Midbrain (tissue), 1 donor: Measurements from ENCODE around the gene DNAJB7.
"Not testable (repeated sequence)": the region's sequence is repeated elsewhere in the genome, so short reads cannot be mapped to it uniquely, and the experiment has no call there.

Source experiments
- DNase-seq: peaks from one replicate; lab custom pipeline; 2025; lab: John Stamatoyannopoulos, UW

The DNAJB7 gene

DNA sequence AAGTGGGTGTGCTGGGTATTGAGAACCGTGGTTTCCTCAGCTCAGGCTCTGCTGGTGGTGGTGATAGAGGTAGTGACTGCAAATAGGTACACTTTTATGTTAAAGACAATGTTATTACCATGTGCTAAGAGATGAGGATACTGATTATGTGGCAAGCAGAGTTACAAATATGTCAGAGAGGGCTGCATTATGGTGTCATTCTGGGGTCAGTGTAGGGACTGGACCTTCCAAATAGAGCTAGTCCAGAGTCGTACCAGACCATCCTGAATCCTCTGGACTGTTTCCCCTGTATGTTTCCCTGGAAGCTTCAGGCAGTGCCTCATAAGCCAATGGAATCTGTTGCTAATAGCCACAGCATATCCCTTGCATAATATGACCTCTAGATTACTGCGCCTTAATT, at the start of gene DNAJB7:
Gene DNAJB7 (minus strand): TSS at position 101 of the 400 bp plus-strand sequence. CDS start 119 bp downstream, outside the sequence.
- no peak for DNase-seq

DNA sequence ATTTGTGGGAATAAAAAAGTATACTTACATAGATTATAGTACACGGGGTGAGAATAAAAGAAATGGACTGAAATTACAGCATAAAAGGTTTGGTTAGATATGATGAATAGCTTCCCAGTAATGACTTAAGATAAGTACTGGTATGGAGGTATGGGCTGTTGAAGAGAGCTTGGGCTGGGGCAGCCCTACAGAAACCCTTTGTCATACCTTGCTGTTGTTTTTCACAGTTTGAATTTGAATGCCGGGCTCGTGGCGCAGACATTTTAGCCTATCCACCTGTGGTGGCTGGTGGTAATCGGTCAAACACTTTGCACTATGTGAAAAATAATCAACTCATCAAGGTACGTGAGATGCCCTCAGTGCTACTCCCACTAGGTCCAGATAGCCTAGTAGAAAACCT, 47.0 kb upstream of the DNAJB7 start:
- no peak for DNase-seq

DNA sequence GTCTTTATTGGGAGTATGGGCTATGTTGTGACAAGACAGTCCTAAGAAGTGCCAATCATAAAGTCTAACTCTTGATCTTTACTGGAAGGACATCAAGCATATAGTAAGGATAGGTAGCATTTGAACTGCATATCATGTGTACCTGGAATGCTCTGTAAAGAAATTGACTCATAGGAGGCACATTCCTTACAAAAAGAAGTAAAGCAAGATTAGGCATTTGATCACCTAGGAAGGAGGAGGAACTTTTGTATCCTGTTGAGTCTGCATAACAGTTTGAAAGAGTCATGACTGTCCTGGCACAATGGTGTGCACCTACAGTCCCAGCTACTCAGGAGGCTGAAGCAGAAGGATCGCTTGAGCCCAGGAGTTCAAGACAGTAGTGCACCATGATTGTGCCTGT, 42.2 kb upstream of the DNAJB7 start:
- no peak for DNase-seq

DNA sequence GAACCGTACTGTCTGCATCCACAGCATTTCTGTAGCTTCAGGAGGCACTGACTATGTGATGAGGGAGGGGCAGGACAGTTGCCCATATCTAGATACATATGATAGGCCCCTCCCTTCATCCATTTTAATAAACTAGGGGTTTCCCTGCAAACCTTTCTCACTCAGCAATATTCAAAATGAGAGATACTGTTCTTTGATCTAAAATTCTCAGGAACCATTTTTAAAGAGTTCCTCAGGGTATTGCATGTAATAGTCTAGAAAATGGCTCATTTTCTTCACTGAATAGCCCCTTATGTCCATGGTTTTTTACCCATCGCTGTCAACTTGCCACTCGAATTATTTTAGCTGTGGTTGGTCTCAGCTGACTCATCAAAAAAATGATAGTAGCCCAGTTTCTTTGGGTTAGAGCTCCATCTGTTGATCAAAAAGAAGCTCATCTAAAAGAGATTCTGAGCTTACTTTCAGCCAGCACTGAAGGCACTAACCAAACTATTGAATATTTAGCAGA, 37.0 kb upstream of the DNAJB7 start:
- DNase-seq = peak; percentile 65

DNA sequence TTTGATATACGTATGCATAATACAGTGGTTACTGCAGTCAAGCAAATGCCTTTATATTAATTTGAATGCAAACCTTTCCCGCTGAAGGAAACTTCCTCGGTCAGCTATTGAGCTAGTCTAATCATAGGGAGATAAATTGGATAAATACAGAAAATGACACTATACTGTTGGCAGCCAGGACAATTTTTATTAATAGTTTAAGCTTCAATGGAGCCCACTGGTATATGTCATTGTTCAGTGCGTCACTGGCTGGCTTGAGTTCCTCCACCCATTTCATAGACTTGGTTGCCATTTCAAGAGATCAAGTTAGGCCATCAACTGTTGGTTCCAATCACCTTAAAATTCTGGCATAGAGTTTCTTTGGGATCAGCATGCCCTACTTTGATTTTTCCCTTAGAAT, 32.5 kb upstream of the DNAJB7 start:
- no peak for DNase-seq

DNA sequence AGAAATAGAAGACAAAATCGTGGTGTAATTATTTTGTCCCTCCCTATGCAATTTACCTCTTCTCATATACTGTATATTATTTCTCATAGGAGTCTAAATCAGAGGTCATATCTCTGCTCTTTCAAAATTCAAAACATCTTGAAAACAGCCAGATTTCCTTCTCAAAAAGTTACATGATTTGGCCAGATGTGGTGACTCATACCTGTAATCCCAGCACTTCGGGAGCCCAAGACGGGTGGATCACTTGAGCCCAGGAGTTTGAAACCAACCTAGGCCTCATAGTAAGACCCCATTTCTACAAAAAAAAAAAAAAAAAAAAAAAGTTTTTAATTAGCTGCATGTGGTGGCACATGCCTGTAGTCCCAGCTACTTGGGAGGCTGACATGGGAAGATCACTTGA, 29.0 kb upstream of the DNAJB7 start:
- no peak for DNase-seq

DNA sequence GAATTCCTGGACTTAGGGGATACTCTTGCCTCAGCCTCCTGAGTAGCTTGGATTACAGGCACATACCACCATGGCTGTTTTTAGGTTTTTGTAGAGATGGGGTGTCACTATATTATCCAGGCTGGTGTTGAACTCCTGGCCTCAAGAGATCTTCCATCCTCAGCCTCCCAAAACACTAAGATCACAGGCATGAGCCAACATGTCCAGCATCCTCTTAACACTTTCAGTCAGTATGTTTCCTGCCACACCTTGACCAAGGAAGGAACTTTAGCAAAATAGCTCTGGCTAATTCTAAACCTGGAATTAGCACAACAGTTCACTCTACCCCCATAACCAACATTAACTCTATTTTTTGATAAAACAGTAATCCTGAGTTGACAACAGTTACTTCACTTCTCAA, 27.2 kb upstream of the DNAJB7 start:
- DNase-seq = no peak

DNA sequence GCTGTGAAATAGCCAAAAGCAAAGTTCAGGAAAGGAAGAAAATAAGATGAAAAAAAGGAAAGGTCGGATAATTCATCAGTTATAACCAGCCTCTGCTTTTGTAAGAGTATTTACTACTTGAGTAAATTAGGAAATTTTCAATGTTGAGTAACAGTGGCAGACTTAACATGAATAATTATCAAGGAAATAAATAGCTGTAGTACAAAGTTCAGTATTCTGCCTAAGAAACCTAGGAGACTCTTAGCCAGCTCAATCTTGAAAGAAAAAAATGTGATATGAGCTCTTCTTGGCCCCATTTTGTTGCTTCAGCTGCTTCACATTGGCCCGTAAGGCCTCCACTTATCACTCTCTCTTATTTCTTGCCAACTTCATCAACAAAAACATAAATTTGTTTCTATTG, 17.0 kb upstream of the DNAJB7 start:
- no peak for DNase-seq

DNA sequence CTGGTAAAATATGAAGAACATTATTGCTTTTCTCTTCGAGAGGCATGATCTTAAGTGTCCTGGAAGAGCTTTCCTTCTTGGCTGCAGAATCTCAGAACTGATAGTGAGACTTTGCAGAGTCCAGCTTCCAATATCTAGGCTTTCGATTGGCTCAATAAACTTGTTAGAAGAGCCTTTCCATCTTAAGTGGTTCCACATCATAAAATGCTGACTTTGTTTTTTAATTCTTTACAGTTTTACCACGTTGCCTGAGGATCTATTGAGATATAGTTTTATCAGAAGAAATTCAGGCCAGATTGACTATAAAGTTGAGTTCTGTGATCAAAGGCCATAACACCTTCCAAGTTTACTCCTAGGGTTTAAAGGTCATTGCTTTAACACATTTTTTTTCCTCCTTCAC, 15.6 kb upstream of the DNAJB7 start:
- no peak for DNase-seq

DNA sequence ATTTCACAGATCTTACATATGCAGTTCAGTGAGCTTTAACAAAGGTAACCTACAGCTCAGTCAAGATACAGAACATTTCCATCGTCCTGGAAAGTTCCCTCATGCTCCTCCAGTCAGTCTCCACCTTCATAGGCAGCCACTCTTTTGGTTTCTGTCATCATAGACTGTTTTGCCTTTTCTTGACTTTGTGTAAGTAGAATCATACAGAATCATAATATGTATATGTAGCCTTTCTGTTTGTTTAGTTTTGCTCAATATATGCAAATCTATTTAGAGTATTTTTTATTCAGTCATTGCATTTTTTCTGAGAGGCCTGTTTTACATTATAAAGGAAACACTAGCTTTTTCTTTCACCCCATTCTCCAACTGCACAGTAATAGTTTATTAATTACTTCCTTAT, 15.0 kb upstream of the DNAJB7 start:
- no peak for DNase-seq

DNA sequence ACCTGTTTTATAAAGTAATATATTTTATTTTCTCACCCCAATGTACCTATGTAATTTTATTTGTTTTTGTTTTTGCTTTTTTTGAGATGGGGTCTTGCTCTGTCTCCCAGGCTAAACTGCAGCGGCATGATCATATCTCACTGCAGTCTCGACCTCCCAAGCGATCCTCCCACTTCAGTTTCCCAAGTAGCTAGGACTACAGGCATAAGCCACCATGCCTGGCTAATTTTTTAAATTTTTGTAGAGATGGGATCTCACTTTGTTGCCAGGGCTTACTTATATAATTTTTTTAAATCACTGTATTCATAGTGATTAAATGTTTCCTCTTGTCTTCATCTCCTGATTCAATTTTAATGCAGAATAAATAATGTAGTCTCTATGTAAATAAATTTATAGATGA, 13.2 kb upstream of the DNAJB7 start:
- no peak for DNase-seq

DNA sequence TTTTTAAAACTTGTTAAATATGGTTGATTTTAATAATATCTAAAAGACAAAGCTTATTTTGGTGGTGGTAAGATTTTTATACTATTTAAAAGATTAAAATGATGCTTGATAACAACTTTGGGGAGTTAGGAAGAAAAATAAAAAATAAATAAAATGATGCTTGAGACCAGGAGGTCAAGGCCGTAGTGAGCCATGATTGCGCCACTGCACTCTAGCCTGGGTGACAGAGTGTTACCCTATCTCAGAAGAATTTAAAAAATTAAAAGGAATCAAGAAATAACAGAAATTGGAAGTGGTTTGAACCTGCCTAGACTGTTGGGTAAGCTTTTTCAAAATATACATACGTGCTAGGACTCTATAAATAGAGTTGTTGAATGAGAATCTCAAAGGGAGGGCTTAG, 12.1 kb upstream of the DNAJB7 start:
- no peak for DNase-seq

DNA sequence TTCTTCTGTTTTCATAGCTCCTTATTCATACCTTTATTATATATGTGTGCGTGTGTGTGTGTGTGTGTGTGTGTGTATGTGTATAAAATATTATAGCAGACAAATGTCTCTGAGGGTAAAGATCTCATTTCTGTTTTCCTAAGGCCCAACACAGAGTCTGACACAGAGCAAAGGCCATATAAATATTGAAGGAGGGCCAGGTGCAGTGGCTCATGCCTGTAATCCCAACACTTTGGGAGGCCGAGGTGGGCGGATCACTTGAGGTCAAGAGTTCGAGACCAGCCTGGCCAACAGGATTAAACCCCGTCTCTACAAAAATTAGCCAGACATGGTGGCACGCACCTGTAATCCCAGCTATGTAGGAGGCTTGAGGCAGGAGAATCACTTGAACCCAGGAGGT, 6.5 kb upstream of the DNAJB7 start:
- not testable (repeated sequence) for DNase-seq

DNA sequence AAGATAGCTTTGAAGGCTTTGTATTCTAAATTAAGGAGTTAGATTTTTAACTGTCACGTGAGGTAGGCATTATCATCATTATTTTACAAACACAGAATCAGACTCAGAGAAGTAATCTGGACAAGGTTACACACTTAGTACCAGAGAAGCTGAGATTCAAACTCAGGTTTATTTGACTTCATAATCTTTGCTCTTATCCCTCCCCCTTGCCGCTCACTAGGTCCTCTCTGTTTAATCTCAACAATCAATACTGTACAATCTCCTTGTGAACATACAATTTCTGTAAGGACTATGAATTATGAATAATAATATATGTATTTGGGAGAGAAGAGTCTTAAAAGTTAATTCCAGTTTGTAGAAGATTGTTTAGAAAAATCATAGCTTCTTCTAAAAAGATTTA, 5.2 kb upstream of the DNAJB7 start:
- DNase-seq = no peak

DNA sequence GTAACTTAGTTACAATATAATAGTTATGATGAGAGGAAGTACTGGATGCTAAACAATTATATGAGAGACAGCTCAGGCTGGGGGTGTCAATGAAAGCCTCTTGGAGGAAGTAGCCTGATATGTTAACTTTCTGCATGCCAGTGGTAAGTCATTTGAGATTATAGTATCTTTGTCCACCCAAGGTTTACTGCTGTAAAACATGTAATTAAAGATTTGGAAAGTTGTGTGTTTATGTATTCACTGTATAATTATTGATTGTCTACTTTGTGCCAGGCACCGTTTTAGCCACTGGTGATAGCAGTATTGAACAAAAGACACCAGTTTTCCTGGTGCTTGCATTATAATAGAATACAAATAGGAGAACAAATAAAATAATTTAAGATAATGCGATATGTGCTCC, 624 bp upstream of the DNAJB7 start:
- DNase-seq = no peak

DNA sequence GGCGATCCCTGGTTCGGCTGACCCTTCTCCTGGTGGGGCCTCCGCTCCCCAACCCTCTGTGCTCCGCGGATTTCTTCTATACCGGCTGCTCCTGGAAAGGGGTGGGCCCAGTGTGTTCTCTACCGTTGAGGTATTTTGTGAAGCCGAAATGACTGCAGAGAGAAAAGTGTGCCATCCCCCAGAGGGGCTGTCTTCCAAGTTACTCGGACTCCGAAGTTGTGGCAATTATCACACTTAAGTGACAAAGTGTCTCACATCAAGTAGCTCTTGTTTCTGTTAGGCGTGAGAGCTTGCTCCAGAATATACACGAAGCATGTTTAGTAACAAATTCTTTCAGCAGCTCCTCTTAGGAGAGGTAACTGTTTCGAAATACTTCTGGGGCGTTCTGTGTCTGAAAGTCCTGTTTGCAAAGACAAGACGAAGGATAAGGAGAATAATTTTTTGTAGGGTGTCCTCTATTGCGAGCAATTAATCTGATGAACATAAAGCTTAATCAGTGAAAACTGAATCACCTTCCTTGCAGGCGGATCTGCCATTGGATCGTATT, 4.5 kb downstream of the DNAJB7 start:
- DNase-seq = no peak

DNA sequence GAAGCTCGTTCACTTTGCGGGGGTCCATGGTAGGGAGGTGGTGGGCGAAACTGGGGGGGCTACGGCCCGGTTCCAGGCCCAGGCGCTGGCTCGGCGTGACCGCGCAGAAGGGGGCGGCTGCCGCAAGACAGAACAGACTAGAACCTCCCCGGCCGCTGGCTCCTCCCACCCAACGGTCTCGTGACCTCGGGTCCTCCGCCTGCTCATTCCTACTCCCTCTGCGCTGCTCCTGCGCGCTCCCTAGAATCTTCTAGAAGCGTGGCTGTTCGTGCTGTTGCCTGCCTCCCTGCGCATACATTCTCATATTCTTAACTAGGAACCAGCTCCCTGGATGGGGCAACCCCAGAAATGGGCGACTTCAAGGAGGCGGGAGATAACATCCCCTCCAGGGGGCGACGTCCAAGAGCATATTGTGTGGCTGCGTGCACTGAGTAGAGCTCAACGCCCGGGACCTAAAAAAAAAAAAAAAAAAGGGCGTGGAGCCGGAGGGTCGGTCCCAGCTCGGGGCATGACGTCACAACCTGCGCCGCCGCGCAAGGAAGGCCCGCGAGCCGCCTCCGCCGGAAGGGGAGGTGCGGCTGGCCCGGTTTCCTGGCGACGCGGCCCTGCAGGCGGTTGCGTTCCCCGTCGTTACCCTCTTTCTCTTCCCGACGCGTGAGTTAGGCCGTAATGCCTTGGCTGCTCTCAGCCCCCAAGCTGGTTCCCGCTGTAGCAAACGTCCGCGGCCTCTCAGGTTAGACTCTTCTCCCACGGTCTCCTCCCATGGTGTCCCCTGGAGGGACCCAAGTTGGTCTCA, 5.2 kb downstream of the DNAJB7 start, which contains the start of the genes ST13 and XPNPEP3:
Gene ST13 (minus strand): TSS at position 127 of the 796 bp plus-strand sequence. CDS start 99 bp downstream, at position 28.
Gene XPNPEP3 (plus strand): TSS at position 636 of the 796 bp plus-strand sequence. CDS start 34 bp downstream, at position 670.
- DNase-seq = peak; percentile 96

DNA sequence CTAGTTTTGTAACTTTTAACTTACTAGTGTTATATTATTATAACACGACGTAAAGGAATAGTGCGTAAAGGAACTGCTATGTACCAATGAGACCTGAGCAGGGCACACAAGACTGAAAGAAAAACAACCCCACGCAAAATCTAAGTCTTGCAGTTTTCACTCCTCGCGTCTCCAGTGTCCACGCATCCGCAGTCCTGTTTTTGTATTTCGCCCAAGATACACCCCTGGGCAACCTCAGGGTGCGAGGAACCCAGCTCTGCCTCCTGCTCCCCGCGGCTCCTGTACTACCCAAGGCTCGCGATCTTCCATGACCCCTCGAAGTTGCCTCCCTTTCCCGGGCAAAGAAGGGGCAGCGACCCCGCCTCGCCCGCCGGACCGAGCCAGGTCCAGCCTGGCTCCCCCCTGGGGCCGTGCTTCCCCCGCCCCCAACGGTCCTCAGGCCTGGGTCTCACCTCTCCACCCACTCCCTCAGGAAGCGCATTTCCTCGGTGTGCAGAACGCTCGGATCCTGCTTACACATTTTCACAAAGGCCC, 5.9 kb downstream of the DNAJB7 start:
- DNase-seq = peak; percentile 43

DNA sequence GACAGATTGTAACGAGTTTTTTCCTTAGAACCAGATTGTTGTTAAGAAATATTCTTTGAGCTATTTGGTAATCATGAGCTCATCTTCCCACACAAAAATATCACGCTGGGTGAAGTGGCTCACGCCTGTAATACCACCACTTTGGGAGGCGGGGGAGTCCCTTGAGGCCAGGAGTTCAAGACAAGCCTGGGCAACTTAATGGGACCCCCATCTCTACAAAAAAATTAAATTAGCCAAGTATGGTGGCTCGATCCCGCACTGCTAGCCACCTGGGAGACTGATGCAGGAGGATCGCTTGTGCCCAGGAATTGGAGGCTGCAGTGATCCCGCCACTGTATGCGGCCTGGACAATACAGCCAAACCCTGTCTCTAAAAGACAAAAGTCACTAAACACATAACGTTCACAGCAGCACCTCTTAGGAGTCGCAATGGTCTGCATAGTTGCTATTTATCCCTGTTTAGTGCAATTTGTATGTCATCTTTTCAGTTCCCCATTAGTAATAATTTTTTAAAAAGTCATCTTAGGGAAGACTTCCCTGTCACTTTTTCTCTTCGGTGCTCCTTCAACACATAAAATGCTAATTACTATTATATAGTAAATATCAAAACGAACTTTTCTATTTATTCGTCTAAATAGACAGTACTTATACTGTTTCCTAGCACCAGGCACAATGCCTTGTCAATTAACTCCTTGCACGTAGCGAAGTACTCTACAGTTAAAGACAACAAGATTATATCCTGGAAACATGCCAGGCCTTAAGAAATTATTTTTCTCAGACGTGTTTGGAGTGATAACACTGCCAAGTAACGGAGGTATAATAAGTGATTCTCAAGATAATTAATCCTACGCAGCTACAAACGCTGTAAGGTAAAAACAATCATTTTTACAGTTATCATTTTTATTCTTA, 6.6 kb downstream of the DNAJB7 start:
- DNase-seq = no peak

DNA sequence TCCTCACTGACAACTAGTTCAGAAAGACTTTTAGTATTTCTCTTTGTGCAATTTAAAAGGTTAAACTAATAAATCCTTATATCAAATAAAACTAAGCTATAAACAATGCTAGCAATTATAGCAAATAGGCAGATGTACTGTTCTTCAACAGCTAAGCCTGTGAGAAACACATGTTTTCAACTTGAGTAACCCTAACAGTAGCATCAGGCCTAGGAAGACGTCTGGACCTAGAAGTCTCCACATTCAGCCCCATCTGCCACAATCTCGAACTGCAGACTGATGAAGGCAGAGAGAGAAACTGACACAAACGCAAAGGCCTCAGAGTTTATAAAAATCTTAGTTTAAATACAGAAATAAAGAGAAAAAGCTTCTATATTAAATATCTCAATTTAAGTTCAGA, 8.0 kb downstream of the DNAJB7 start:
- no peak for DNase-seq

DNA sequence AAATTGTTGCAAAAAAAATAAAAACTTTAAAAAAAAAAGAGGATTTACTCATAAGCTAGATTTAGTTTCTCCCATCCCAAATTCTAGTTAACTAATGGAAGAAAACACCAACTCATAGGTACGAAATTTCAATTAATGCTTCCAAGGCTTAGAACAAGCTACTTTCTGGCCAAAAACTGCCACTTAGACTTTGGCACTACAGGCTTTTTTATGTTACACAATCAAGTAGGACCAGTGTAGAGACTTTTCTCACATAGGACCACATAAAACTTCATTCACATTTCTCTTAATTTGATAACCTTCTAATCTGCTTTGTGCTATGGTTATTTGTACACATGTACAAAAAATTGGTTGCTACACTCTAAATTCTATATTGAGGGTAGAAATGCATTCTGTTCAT, 8.6 kb downstream of the DNAJB7 start:
- no peak for DNase-seq

DNA sequence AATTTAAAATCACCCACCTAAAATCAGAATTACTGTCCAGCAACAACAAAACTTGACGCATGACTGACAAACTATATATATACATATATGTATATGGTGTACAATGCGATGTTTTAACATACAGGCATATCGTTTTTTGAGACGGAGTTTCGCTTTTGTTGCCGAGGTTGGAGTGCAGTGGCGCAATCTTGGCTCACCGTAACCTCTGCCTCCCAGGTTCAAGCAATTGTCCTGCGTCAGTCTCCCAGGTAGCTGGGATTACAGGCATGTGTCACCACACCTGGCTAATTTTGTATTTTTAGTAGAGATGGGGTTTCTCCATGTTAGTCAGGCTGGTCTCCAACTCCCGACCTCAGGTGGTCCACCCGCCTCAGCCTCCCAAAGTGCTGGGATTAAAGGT, 16.1 kb downstream of the DNAJB7 start:
- not testable (repeated sequence) for DNase-seq
